WTC11 (cell line): ENCODE data around the gene AGFG2. TPM values are rescaled to one million over a fixed set of nuclear protein-coding genes. Genes with fewer than 3 reads are reported as not detected.
A peak's percentile ranks its signal among the peaks of the same experiment; 100 is the strongest.

ENCODE experiments used
- ATAC-seq: fragments of 200-7000 bp; cut with Tn5 transposase; 2 replicates; pipeline ENCODE4 v1.10.0; 2021; ENCODE audit warnings: mild to moderate bottlenecking, moderate library complexity
- CTCF ChIA-PET: fragments of 300-600 bp; sonication (Branson Sonifier 250); formaldehyde crosslinking; loops from one replicate; lab custom pipeline; 2021; ENCODE audit warnings: antibody characterized with exemption; lab: Charles Lee
- POLR2A ChIA-PET: fragments of 350-600 bp; sonication (Branson Sonifier 250); formaldehyde crosslinking; loops from one replicate; lab custom pipeline; 2021; ENCODE audit warnings: antibody characterized with exemption; lab: Charles Lee
- DNase-seq: peaks from one replicate; pipeline ENCODE4 v3.0.0; 2021; ENCODE audit warnings: low spot score
- H3K27ac Mint-ChIP-seq: 2 replicates; pipeline ENCODE4 v1.8.0; 2021; ENCODE audit warnings: mixed read lengths
- H3K27me3 Mint-ChIP-seq: 2 replicates; pipeline ENCODE4 v1.8.0; 2021; ENCODE audit warnings: low read depth, mild to moderate bottlenecking, moderate library complexity, mixed read lengths
- H3K36me3 Mint-ChIP-seq: 2 replicates; pipeline ENCODE4 v1.8.0; 2021; ENCODE audit warnings: mixed read lengths
- H3K4me1 Mint-ChIP-seq: 2 replicates; pipeline ENCODE4 v1.8.0; 2022; ENCODE audit warnings: mixed read lengths
- H3K4me3 Mint-ChIP-seq: 2 replicates; pipeline ENCODE4 v1.8.0; 2021; ENCODE audit warnings: mild to moderate bottlenecking, moderate library complexity, mixed read lengths
- H3K9me3 Mint-ChIP-seq: 2 replicates; pipeline ENCODE4 v1.8.0; 2021; ENCODE audit warnings: mixed read lengths
- HMGA2 ChIP-seq: fragments of 250-450 bp; sonication (Bioruptor Pico); IDR thresholded peaks from 2 replicates; pipeline ENCODE4 v1.4.0; 2021; ENCODE audit warnings: mild to moderate bottlenecking, moderate library complexity
- MXD4 ChIP-seq: fragments of 250-450 bp; sonication (Bioruptor Pico); IDR thresholded peaks from 2 replicates; pipeline ENCODE4 v1.8.0; 2021; ENCODE audit warnings: mild to moderate bottlenecking, moderate library complexity, borderline replicate concordance
- MYBL2 ChIP-seq: sonication (generic); formaldehyde crosslinking; IDR thresholded peaks from 2 replicates; pipeline ENCODE4 v1.8.1; 2023; ENCODE audit warnings: mild to moderate bottlenecking, moderate library complexity, missing genetic modification reagents
- NFE2L1 ChIP-seq: sonication (generic); formaldehyde crosslinking; IDR thresholded peaks from 2 replicates; pipeline ENCODE4 v1.8.1; 2023; ENCODE audit warnings: missing genetic modification reagents
- NR1H2 ChIP-seq: sonication (generic); formaldehyde crosslinking; IDR thresholded peaks from 2 replicates; pipeline ENCODE4 v1.9.0; 2021; ENCODE audit warnings: mild to moderate bottlenecking, moderate library complexity, missing genetic modification reagents
- SP1 ChIP-seq: sonication (generic); formaldehyde crosslinking; conservative IDR thresholded peaks from 2 replicates; pipeline ENCODE4 v1.8.1; 2022; ENCODE audit warnings: missing genetic modification reagents
- ZBTB21 ChIP-seq: sonication (generic); formaldehyde crosslinking; IDR thresholded peaks from 2 replicates; pipeline ENCODE4 v1.8.1; 2023; ENCODE audit warnings: mild to moderate bottlenecking, missing genetic modification reagents, borderline replicate concordance
- ZNF263 ChIP-seq: sonication (generic); formaldehyde crosslinking; IDR thresholded peaks from 2 replicates; pipeline ENCODE4 v1.8.1; 2022; ENCODE audit warnings: low read depth, mild to moderate bottlenecking, moderate library complexity, missing genetic modification reagents
- ZNF396 ChIP-seq: fragments of 250-450 bp; sonication (Bioruptor Pico); IDR thresholded peaks from 2 replicates; pipeline ENCODE4 v1.8.0; 2021; ENCODE audit warnings: mild to moderate bottlenecking, moderate library complexity, borderline replicate concordance
- total RNA-seq: library from RNA; stranded (reverse); gene quantifications from 3 replicates; pipeline ENCODE4 v1.2.3, GENCODE V29; 2021
- TF ChIP-seq, protein P1 (sequence below): sonication (generic); formaldehyde crosslinking; IDR thresholded peaks from 2 replicates; pipeline ENCODE4 v1.8.0; 2023; ENCODE audit warnings: missing genetic modification reagents
- TF ChIP-seq, protein P2 (sequence below): sonication (generic); formaldehyde crosslinking; IDR thresholded peaks from 2 replicates; pipeline ENCODE4 v1.8.0; 2023; ENCODE audit warnings: mild to moderate bottlenecking, missing genetic modification reagents
- TF ChIP-seq, protein P3 (sequence below): sonication (generic); formaldehyde crosslinking; IDR thresholded peaks from 2 replicates; pipeline ENCODE4 v1.8.1; 2023; ENCODE audit warnings: mild to moderate bottlenecking, moderate library complexity, missing genetic modification reagents
- TF ChIP-seq, protein P4 (sequence below): fragments of 250-450 bp; sonication (Bioruptor Pico); IDR thresholded peaks from 2 replicates; pipeline ENCODE4 v2.1.2; 2022; ENCODE audit warnings: mild to moderate bottlenecking, moderate library complexity
- TF ChIP-seq, protein P5 (sequence below): sonication (generic); formaldehyde crosslinking; IDR thresholded peaks from 2 replicates; pipeline ENCODE4 v1.8.0; 2022; ENCODE audit warnings: mild to moderate bottlenecking, missing genetic modification reagents
- TF ChIP-seq, protein P6 (sequence below): fragments of 250-450 bp; sonication (Bioruptor Pico); conservative IDR thresholded peaks from 2 replicates; pipeline ENCODE4 v1.9.0; 2021; ENCODE audit warnings: mild to moderate bottlenecking

Gene AGFG2
- total RNA-seq, 1 experiment from 2014 or later = 6.4 TPM

DNA sequence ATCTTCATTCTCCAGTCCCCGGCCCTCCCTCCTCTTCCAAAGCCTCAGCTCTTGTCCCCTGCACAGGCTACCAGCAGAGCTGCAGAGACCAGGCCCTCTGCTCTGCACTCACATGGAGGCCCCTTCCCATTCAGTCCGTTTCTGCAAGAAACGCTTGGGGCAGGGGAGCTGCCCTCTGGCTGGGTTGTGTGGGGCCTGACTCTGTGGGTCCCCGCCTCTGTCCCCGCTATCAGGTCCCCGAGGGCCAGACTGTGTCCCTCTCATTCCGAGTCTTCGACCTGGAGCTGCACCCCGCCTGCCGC lies 64.7 kb downstream of the AGFG2 start:
- peak; percentile 7 for ATAC-seq
- POLR2A ChIA-PET = interaction anchor here (0.5 to 3.0 kb wide), 8 partner anchors 9 to 1132 kb away, joined by 3 to 60 read pairs (median 8); partner anchors contain the start of genes FBXO24, LRCH4, MOSPD3 and POP7
- Mint-ChIP-seq H3K27ac (peak overlapping the region; percentile 96), H3K27me3 (peaks cover 13% of the 10 kb centered on the region), H3K36me3 (peaks cover 9% of the 10 kb centered on the region), H3K4me3 (peak overlapping the region; percentile 87), H3K9me3 (no peaks in the 10 kb centered on the region), H3K4me1 (peaks cover 43% of the 10 kb centered on the region)
- TF ChIP-seq, protein P1, sequence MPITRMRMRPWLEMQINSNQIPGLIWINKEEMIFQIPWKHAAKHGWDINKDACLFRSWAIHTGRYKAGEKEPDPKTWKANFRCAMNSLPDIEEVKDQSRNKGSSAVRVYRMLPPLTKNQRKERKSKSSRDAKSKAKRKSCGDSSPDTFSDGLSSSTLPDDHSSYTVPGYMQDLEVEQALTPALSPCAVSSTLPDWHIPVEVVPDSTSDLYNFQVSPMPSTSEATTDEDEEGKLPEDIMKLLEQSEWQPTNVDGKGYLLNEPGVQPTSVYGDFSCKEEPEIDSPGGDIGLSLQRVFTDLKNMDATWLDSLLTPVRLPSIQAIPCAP (CRISPR knock-in tag) = 0 out of 2 replicates have a peak, but pooled peaks have one; percentile 49
- TF ChIP-seq ZNF396 (no peak), NFE2L1 (CRISPR knock-in tag) (0 out of 2 replicates have a peak, but pooled peaks have one; percentile 46), MYBL2 (CRISPR knock-in tag) (0 out of 2 replicates have a peak, but pooled peaks have one; percentile 46), SP1 (CRISPR knock-in tag) (peak; percentile 15; the same call in 1 of the 2 replicates), MXD4 (CRISPR knock-in tag) (no peak), NR1H2 (no peak), HMGA2 (CRISPR knock-in tag) (no peak), ZNF263 (no peak), ZBTB21 (CRISPR knock-in tag) (peak; percentile 47; the same call in 1 of the 2 replicates)
- TF ChIP-seq, protein P2, sequence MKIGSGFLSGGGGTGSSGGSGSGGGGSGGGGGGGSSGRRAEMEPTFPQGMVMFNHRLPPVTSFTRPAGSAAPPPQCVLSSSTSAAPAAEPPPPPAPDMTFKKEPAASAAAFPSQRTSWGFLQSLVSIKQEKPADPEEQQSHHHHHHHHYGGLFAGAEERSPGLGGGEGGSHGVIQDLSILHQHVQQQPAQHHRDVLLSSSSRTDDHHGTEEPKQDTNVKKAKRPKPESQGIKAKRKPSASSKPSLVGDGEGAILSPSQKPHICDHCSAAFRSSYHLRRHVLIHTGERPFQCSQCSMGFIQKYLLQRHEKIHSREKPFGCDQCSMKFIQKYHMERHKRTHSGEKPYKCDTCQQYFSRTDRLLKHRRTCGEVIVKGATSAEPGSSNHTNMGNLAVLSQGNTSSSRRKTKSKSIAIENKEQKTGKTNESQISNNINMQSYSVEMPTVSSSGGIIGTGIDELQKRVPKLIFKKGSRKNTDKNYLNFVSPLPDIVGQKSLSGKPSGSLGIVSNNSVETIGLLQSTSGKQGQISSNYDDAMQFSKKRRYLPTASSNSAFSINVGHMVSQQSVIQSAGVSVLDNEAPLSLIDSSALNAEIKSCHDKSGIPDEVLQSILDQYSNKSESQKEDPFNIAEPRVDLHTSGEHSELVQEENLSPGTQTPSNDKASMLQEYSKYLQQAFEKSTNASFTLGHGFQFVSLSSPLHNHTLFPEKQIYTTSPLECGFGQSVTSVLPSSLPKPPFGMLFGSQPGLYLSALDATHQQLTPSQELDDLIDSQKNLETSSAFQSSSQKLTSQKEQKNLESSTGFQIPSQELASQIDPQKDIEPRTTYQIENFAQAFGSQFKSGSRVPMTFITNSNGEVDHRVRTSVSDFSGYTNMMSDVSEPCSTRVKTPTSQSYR (CRISPR knock-in tag) = no peak
- TF ChIP-seq, protein P3, sequence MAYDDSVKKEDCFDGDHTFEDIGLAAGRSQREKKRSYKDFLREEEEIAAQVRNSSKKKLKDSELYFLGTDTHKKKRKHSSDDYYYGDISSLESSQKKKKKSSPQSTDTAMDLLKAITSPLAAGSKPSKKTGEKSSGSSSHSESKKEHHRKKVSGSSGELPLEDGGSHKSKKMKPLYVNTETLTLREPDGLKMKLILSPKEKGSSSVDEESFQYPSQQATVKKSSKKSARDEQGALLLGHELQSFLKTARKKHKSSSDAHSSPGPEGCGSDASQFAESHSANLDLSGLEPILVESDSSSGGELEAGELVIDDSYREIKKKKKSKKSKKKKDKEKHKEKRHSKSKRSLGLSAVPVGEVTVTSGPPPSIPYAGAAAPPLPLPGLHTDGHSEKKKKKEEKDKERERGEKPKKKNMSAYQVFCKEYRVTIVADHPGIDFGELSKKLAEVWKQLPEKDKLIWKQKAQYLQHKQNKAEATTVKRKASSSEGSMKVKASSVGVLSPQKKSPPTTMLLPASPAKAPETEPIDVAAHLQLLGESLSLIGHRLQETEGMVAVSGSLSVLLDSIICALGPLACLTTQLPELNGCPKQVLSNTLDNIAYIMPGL = 0 out of 2 replicates have a peak, but pooled peaks have one; percentile 5
- TF ChIP-seq, protein P4, sequence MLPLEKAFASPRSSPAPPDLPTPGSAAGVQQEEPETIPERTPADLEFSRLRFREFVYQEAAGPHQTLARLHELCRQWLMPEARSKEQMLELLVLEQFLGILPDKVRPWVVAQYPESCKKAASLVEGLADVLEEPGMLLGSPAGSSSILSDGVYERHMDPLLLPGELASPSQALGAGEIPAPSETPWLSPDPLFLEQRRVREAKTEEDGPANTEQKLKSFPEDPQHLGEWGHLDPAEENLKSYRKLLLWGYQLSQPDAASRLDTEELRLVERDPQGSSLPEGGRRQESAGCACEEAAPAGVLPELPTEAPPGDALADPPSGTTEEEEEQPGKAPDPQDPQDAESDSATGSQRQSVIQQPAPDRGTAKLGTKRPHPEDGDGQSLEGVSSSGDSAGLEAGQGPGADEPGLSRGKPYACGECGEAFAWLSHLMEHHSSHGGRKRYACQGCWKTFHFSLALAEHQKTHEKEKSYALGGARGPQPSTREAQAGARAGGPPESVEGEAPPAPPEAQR = no peak
- TF ChIP-seq, protein P5, sequence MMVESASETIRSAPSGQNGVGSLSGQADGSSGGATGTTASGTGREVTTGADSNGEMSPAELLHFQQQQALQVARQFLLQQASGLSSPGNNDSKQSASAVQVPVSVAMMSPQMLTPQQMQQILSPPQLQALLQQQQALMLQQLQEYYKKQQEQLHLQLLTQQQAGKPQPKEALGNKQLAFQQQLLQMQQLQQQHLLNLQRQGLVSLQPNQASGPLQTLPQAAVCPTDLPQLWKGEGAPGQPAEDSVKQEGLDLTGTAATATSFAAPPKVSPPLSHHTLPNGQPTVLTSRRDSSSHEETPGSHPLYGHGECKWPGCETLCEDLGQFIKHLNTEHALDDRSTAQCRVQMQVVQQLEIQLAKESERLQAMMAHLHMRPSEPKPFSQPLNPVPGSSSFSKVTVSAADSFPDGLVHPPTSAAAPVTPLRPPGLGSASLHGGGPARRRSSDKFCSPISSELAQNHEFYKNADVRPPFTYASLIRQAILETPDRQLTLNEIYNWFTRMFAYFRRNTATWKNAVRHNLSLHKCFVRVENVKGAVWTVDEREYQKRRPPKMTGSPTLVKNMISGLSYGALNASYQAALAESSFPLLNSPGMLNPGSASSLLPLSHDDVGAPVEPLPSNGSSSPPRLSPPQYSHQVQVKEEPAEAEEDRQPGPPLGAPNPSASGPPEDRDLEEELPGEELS (CRISPR knock-in tag) = no peak
- TF ChIP-seq, protein P6, sequence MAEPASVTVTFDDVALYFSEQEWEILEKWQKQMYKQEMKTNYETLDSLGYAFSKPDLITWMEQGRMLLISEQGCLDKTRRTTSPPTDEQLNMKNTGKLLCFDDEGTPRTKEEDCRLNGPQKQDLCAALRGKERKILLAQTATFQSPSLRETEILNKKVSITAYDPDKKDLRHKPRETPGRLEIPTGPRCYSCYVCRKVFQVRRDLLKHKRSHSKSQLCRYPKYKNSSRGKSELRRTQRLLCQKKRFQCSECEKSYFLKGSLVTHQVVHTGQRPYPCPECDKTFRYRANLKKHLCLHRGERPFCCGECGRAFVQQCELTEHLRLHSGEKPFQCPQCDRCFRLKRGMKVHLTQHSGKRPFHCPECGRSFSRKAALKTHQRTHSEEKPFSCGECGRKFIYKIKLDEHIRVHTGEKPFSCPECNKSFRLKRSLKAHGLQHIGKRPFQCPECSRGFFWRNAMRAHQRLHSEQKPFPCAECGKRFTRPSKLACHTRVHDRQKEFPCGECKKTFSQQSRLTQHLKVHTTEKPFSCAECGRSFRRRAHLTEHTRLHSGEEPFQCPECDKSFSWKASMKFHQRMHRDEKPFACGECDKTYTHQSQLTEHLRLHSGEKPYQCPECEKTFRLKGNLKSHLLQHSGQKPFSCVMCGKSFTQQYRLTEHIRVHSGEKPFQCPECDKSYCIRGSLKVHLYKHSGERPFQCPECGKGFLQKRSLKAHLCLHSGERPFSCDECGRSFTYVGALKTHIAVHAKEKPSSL (CRISPR knock-in tag) = no peak
- CTCF ChIA-PET = interaction anchor here (0.6 to 5.8 kb wide), 14 partner anchors 9 to 124 kb away, joined by 3 to 67 read pairs (median 4); partner anchors contain the start of genes FBXO24, GIGYF1, LRCH4 and MOSPD3
- DNase-seq = no peak
